GM12878 (cell line): ENCODE results near the gene BCL2L12. TPM values are rescaled to one million over a fixed set of nuclear protein-coding genes. Genes with fewer than 3 reads are reported as not detected.

ENCODE experiments used
- ATAC-seq: fragments of 200-7000 bp; cut with Tn5 transposase; 3 replicates; pipeline ENCODE4 v1.9.1; 2020; ENCODE audit warnings: mild to moderate bottlenecking, moderate library complexity
- BruUV-seq: library from RNA; stranded (reverse); fragments of 400-500 nt; replicated peaks from 2 replicates; lab custom pipeline; 2021; lab: Mats Ljungman, UMichigan
- CTCF ChIA-PET: fragments of 300-600 bp; sonication (Branson Sonifier 250); formaldehyde crosslinking; extraction: SDS; loops from one replicate; lab custom pipeline; 2021; ENCODE audit warnings: inconsistent platforms; lab: Yijun Ruan, JAX
- POLR2A ChIA-PET: fragments of 350-600 bp; formaldehyde crosslinking; extraction: SDS; loops from one replicate; lab custom pipeline; 2021; ENCODE audit warnings: inconsistent platforms; lab: Charles Lee
- RAD21 ChIA-PET: fragments of 300-600 bp; sonication (Branson Sonifier 250); formaldehyde crosslinking; loops from one replicate; lab custom pipeline; 2023; ENCODE audit warnings: antibody characterized with exemption; ENCODE audit not compliant: unreplicated experiment; lab: Charles Lee
- SMC1A ChIA-PET: fragments of 300-600 bp; sonication (Branson Sonifier 250); formaldehyde crosslinking; loops from one replicate; lab custom pipeline; 2023; ENCODE audit not compliant: unreplicated experiment, uncharacterized antibody; lab: Charles Lee
- DNase-seq: peaks from one replicate; pipeline ENCODE4 v3.0.0-alpha.2; 2011; ENCODE audit warnings: low read depth, low spot score
- FAIRE-seq: peaks from 3 replicates; lab custom pipeline; 2011; peaks lifted over from hg19 to GRCh38; lab: Jason Lieb, UNC
- H2AFZ ChIP-seq: 2 replicates; pipeline ENCODE4 v1.6.0; 2011; ENCODE audit warnings: low read depth, low read length, control low read depth; ENCODE audit not compliant: control insufficient read depth
- H3K27ac ChIP-seq: 2 replicates; pipeline ENCODE4 v1.5.1; 2011; ENCODE audit warnings: control low read depth; ENCODE audit not compliant: control insufficient read depth, insufficient read depth
- H3K27me3 ChIP-seq, 2 experiments: replicated peaks in 1 of 2; 2 replicates each; pipeline versions ENCODE4 v1.6.0 to v1.6.1; 2011; ENCODE audit warnings: low read length in 1 of 2; ENCODE audit not compliant: control insufficient read depth in 2 of 2, insufficient read depth in 2 of 2
- H3K36me3 ChIP-seq, 2 experiments: 2 replicates each; pipeline ENCODE4 v1.5.1; 2011; ENCODE audit warnings: low read length in 1 of 2; ENCODE audit not compliant: control insufficient read depth in 2 of 2, insufficient read depth in 2 of 2
- H3K4me1 ChIP-seq: 2 replicates; pipeline ENCODE4 v1.6.1; 2011; ENCODE audit warnings: mild to moderate bottlenecking, low read length, moderate library complexity, mixed read lengths; ENCODE audit not compliant: control insufficient read depth, insufficient read depth
- H3K4me2 ChIP-seq: 2 replicates; pipeline ENCODE4 v1.6.0; 2011; ENCODE audit warnings: control low read depth; ENCODE audit not compliant: control insufficient read depth, insufficient read depth
- H3K4me3 ChIP-seq: fragments of 200-600 bp; sonication (generic); 2 replicates; pipeline ENCODE4 v1.5.1; 2016
- H3K79me2 ChIP-seq: 2 replicates; pipeline ENCODE4 v1.6.0; 2011; ENCODE audit warnings: low read length; ENCODE audit not compliant: control insufficient read depth, insufficient read depth
- H3K9ac ChIP-seq: 2 replicates; pipeline ENCODE4 v1.8.0; 2011; ENCODE audit warnings: low read length, control low read depth, mixed read lengths; ENCODE audit not compliant: control insufficient read depth, insufficient read depth
- H3K9me3 ChIP-seq: replicated peaks from 3 replicates; pipeline ENCODE4 v1.5.1; 2011; ENCODE audit warnings: mild to moderate bottlenecking, low read length; ENCODE audit not compliant: control insufficient read depth, insufficient read depth
- H4K20me1 ChIP-seq: 2 replicates; pipeline ENCODE4 v1.6.0; 2011; ENCODE audit not compliant: control insufficient read depth, insufficient read depth
- HDGF ChIP-seq: fragments of 450-650 bp; IDR thresholded peaks from 2 replicates; pipeline ENCODE4 v1.6.1; 2016; ENCODE audit warnings: antibody characterized with exemption
- SPI1 ChIP-seq: IDR thresholded peaks from 2 replicates; pipeline ENCODE4 v1.6.1; 2011; ENCODE audit warnings: low read depth, mild to moderate bottlenecking, low read length, moderate library complexity, borderline replicate concordance; ENCODE audit not compliant: insufficient read depth
- SRF ChIP-seq, 2 experiments: IDR thresholded peaks; 2 replicates each; pipeline ENCODE4 v1.6.1; 2011; ENCODE audit warnings: low read depth in 2 of 2, low read length in 2 of 2, mild to moderate bottlenecking in 1 of 2, moderate library complexity in 1 of 2
- WGBS: methylation state at CpG from one replicate; pipeline ENCODE4 v1.1.6; 2016; ENCODE audit warnings: low lambda C conversion rate; ENCODE audit not compliant: insufficient replicate concordance, insufficient coverage; ENCODE audit errors: missing lambda C conversion rate; 5-methylcytosine and 5-hydroxymethylcytosine counted together
- in situ Hi-C: fragments of 300-500 bp; cut with MboI; formaldehyde crosslinking; loops from 9 replicates; pipeline ENCODE4 v1.14.3; 2018; ENCODE audit warnings: mixed read lengths
- intact Hi-C: fragments of 100-400 bp; cut with micrococcal nuclease; formaldehyde crosslinking; loops from one replicate; pipeline ENCODE4 v1.14.2; 2022; ENCODE audit not compliant: unreplicated experiment
- polyA plus RNA-seq, 11 experiments: library from polyadenylated mRNA; depleted of rRNA in 4 of 11; unstranded in 6 of 11; stranded (reverse) in 5 of 11; fragments of >200 nt; fragmentation: Nextera tagmentation in 4 of 11; fragmentation: Illumina TruSeq in 1 of 11; extraction: Ambion mirVana in 4 of 11; extraction: Trizol in 1 of 11; gene quantifications; 1 replicate in 1 of 11; 2 replicates in 10 of 11; pipeline versions ENCODE4 v1.2.1 to v1.2.3, GENCODE V29; 2011 to 2016; ENCODE audit warnings: inconsistent platforms in 2 of 11, missing spikeins in 2 of 11, low read depth in 1 of 11
- total RNA-seq, 4 experiments: library from RNA; depleted of rRNA in 3 of 4; stranded (reverse); fragments of >200 nt in 3 of 4; fragmentation: Illumina TruSeq in 1 of 4; extraction: Trizol in 1 of 4; gene quantifications; 2 replicates each; pipeline versions ENCODE4 v1.2.1 to v1.2.3, GENCODE V29; 2013 to 2021
- TF ChIP-seq, protein P1 (sequence below): fragments of 450-650 bp; IDR thresholded peaks from 2 replicates; pipeline ENCODE4 v1.6.1; 2016; ENCODE audit warnings: mild to moderate bottlenecking

Gene BCL2L12
- total and polyA plus RNA-seq, 10 of the 15 experiments (the other 5 are each of a cell fraction or from before 2014, with no cell fraction given): 1.8 to 143 (median 50.4) TPM

DNA sequence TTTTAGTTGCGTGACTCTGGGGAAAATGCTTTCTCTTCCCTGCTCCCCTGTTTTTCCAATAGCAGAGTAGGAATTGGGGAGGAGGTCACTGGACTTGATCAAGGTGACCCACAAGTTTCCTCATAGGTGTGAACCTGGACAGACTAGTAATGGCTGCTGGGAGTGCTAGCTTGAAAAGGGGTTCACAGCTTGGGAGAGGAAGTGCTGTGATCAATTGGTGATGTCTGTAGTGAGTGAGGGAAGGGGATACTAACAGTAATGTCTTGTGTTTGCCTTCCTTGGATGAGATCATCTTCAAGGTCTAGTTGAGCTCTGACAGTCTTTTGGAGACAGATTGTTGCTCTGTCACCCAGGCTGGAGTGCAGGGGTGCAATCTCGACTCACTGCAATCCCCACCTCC, 1.7 kb downstream of the BCL2L12 start:
- Histone ChIP-seq H4K20me1 (peaks cover 4% of the 10 kb centered on the region), H3K9ac (peak overlapping the region; percentile 97; the same call in 1 of the 2 replicates), H3K4me3 (peak overlapping the region; percentile 99; the same call in 1 of the 2 replicates), H3K9me3 (no peaks in the 10 kb centered on the region), H3K4me1 (peaks cover 21% of the 10 kb centered on the region), H2AFZ (no peak overlapping the region), H3K4me2 (peak overlapping the region; percentile 81; the same call in 1 of the 2 replicates), H3K79me2 (peaks cover 35% of the 10 kb centered on the region), H3K27me3 (no peaks in the 10 kb centered on the region), H3K36me3 (peaks cover 6 to 7% of the 10 kb centered on the region in 2 experiments), H3K27ac (no peak overlapping the region)
- ChIA-PET POLR2A (interaction anchor here (0.5 to 6.0 kb wide), 4 partner anchors 9 to 206 kb away, joined by 3 to 126 read pairs (median 7); partner anchors contain the start of genes PRMT1 and RRAS), CTCF (interaction anchor here (1.1 to 5.5 kb wide), 3 partner anchors 8 to 27 kb away, joined by 3 to 80 read pairs (median 5); partner anchors contain the start of genes PRMT1 and RRAS), RAD21 (interaction anchor here (0.6 to 1.4 kb wide), 3 partner anchors 13 to 27 kb away, joined by 4 to 7 read pairs (median 4); partner anchors contain the start of gene RRAS), SMC1A (no interaction called here)
- intact Hi-C loops: no loop called here
- no TSS peak for BruUV-seq
- TF ChIP-seq SRF (IDR thresholded peaks at IDR 0.05; ENCODE audit: low read depth in 2 of 2, low read length in 2 of 2) (peak in 1 of 2 experiments; percentile 79; a peak in 2 of 4 replicates), SPI1 (peak; percentile 58; the same call in 1 of the 2 replicates), HDGF (no peak)
- TF ChIP-seq, protein P1, sequence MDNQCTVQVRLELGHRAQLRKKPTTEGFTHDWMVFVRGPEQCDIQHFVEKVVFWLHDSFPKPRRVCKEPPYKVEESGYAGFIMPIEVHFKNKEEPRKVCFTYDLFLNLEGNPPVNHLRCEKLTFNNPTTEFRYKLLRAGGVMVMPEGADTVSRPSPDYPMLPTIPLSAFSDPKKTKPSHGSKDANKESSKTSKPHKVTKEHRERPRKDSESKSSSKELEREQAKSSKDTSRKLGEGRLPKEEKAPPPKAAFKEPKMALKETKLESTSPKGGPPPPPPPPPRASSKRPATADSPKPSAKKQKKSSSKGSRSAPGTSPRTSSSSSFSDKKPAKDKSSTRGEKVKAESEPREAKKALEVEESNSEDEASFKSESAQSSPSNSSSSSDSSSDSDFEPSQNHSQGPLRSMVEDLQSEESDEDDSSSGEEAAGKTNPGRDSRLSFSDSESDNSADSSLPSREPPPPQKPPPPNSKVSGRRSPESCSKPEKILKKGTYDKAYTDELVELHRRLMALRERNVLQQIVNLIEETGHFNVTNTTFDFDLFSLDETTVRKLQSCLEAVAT: peak; percentile 99
- no peak for DNase-seq
- FAIRE-seq: no peak
- in situ Hi-C loops: loop anchor here (5.0 kb wide), 1 partner anchor 170 kb away; the partner anchor contains the start of gene RPS11
- ATAC-seq: no peak
- WGBS: 95% methylated on average over 2 of the region's 2 CpGs
